A549 (cell line): ENCODE results near the gene KYNU.

Source experiments
- BHLHE40 ChIP-seq: IDR thresholded peaks from 2 replicates; pipeline ENCODE4 v1.6.1; 2012; ENCODE audit warnings: low read depth, low read length, inconsistent platforms
- KDM5A ChIP-seq: fragments of 200-600 bp; sonication (generic); IDR thresholded peaks from 2 replicates; pipeline ENCODE4 v1.6.1; 2016; ENCODE audit warnings: antibody characterized with exemption, mild to moderate bottlenecking
- MAFK ChIP-seq: fragments of 450-650 bp; IDR thresholded peaks from 2 replicates; pipeline ENCODE4 v1.6.1; 2014; ENCODE audit not compliant: partially characterized antibody
- RAD21 ChIP-seq, 2 experiments: fragments of >200 bp in 1 of 2; sonication (Bioruptor Twin) in 1 of 2; formaldehyde crosslinking in 1 of 2; IDR thresholded peaks in 1 of 2; conservative IDR thresholded peaks in 1 of 2; 2 replicates in 1 of 2; 3 replicates in 1 of 2; pipeline ENCODE4 v1.6.1; 2012 to 2018; ENCODE audit warnings: inconsistent platforms in 1 of 2
- TF ChIP-seq, protein P1 (sequence below): fragments of >200 bp; sonication (Bioruptor Twin); formaldehyde crosslinking; IDR thresholded peaks from 3 replicates; pipeline ENCODE4 v1.5.1; 2016
- TF ChIP-seq, protein P2 (sequence below): fragments of 200-600 bp; sonication (generic); IDR thresholded peaks from 2 replicates; pipeline ENCODE4 v1.6.1; 2016; ENCODE audit warnings: antibody characterized with exemption, mild to moderate bottlenecking, moderate library complexity
- TF ChIP-seq, protein P3 (sequence below): fragments of 450-650 bp; IDR thresholded peaks from 2 replicates; pipeline ENCODE4 v1.6.1; 2014; ENCODE audit warnings: antibody characterized with exemption
- TF ChIP-seq, protein P4 (sequence below): IDR thresholded peaks from 2 replicates; pipeline ENCODE4 v1.6.1; 2012

DNA sequence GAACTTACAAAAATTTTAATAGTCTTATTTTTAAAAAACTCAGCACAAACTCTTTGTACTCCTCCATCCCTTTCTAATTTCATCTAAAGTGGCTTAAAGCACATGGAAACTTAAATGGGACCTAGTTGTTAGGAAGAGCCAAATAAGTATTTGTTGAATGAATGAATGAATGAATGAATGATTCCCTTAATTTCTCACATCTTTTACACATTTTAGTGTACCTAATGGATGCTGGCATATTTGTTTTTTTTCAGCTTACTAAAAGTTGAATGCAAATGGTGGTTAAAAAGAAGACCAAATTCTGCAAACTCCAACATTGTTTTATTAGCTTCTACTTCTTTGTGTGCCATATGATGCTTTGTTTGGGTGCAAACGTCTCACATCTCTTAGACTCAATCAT is 89.6 kb downstream of the KYNU start:
- TF ChIP-seq, protein P1, sequence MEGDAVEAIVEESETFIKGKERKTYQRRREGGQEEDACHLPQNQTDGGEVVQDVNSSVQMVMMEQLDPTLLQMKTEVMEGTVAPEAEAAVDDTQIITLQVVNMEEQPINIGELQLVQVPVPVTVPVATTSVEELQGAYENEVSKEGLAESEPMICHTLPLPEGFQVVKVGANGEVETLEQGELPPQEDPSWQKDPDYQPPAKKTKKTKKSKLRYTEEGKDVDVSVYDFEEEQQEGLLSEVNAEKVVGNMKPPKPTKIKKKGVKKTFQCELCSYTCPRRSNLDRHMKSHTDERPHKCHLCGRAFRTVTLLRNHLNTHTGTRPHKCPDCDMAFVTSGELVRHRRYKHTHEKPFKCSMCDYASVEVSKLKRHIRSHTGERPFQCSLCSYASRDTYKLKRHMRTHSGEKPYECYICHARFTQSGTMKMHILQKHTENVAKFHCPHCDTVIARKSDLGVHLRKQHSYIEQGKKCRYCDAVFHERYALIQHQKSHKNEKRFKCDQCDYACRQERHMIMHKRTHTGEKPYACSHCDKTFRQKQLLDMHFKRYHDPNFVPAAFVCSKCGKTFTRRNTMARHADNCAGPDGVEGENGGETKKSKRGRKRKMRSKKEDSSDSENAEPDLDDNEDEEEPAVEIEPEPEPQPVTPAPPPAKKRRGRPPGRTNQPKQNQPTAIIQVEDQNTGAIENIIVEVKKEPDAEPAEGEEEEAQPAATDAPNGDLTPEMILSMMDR = no peak
- TF ChIP-seq, protein P2, sequence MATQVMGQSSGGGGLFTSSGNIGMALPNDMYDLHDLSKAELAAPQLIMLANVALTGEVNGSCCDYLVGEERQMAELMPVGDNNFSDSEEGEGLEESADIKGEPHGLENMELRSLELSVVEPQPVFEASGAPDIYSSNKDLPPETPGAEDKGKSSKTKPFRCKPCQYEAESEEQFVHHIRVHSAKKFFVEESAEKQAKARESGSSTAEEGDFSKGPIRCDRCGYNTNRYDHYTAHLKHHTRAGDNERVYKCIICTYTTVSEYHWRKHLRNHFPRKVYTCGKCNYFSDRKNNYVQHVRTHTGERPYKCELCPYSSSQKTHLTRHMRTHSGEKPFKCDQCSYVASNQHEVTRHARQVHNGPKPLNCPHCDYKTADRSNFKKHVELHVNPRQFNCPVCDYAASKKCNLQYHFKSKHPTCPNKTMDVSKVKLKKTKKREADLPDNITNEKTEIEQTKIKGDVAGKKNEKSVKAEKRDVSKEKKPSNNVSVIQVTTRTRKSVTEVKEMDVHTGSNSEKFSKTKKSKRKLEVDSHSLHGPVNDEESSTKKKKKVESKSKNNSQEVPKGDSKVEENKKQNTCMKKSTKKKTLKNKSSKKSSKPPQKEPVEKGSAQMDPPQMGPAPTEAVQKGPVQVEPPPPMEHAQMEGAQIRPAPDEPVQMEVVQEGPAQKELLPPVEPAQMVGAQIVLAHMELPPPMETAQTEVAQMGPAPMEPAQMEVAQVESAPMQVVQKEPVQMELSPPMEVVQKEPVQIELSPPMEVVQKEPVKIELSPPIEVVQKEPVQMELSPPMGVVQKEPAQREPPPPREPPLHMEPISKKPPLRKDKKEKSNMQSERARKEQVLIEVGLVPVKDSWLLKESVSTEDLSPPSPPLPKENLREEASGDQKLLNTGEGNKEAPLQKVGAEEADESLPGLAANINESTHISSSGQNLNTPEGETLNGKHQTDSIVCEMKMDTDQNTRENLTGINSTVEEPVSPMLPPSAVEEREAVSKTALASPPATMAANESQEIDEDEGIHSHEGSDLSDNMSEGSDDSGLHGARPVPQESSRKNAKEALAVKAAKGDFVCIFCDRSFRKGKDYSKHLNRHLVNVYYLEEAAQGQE = no peak
- TF ChIP-seq, protein P3, sequence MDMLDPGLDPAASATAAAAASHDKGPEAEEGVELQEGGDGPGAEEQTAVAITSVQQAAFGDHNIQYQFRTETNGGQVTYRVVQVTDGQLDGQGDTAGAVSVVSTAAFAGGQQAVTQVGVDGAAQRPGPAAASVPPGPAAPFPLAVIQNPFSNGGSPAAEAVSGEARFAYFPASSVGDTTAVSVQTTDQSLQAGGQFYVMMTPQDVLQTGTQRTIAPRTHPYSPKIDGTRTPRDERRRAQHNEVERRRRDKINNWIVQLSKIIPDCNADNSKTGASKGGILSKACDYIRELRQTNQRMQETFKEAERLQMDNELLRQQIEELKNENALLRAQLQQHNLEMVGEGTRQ = no peak
- TF ChIP-seq, protein P4, sequence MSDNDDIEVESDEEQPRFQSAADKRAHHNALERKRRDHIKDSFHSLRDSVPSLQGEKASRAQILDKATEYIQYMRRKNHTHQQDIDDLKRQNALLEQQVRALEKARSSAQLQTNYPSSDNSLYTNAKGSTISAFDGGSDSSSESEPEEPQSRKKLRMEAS = no peak
- TF ChIP-seq MAFK (no peak), KDM5A (no peak), BHLHE40 (no peak), RAD21 (conservative IDR thresholded peaks at IDR 0.05 in 1 of 2, IDR thresholded peaks at IDR 0.05 in 1 of 2) (no peak)
